Caco-2 (cell line): ENCODE measurements around the gene ATP8B3. TPM values are rescaled to one million over a fixed set of nuclear protein-coding genes. Genes with fewer than 3 reads are reported as not detected.

Experiments
- BruUV-seq: library from RNA; stranded (reverse); fragments of 400-500 nt; replicated peaks from 2 replicates; lab custom pipeline; 2021; lab: Mats Ljungman, UMichigan
- CTCF ChIA-PET: fragments of 300-600 bp; sonication (Branson Sonifier 250); formaldehyde crosslinking; loops from one replicate; lab custom pipeline; 2022; ENCODE audit warnings: antibody characterized with exemption; lab: Charles Lee
- POLR2A ChIA-PET: fragments of 300-600 bp; sonication (Branson Sonifier 250); formaldehyde crosslinking; loops from one replicate; lab custom pipeline; 2022; ENCODE audit warnings: antibody characterized with exemption; lab: Charles Lee
- DNase-seq, 2 experiments: peaks; one replicate each; pipeline versions ENCODE4 v3.0.0 to v3.0.0-alpha.2; 2020 to 2022
- H3K27me3 ChIP-seq: replicated peaks from 2 replicates; pipeline ENCODE4 v1.6.0; 2011; ENCODE audit warnings: low read length; ENCODE audit not compliant: control insufficient read depth, insufficient read depth
- H3K36me3 ChIP-seq: 2 replicates; pipeline ENCODE4 v1.5.1; 2011; ENCODE audit warnings: low read length; ENCODE audit not compliant: control insufficient read depth, insufficient read depth
- H3K4me1 ChIP-seq: fragments of 250-450 bp; sonication (Bioruptor Pico); 2 replicates; pipeline ENCODE4 v1.5.1; 2020; ENCODE audit warnings: mild to moderate bottlenecking
- H3K4me3 ChIP-seq: 2 replicates; pipeline ENCODE4 v1.5.1; 2011; ENCODE audit warnings: low read depth, mild to moderate bottlenecking, control low read depth, low read length
- H3K9me3 ChIP-seq: fragments of 250-450 bp; sonication (Bioruptor Pico); 2 replicates; pipeline ENCODE4 v1.5.1; 2020; ENCODE audit warnings: mild to moderate bottlenecking, moderate library complexity
- H3K27ac Mint-ChIP-seq: one replicate; pipeline ENCODE4 v1.8.0; 2022; ENCODE audit warnings: mixed read lengths; ENCODE audit not compliant: unreplicated experiment
- H3K27me3 Mint-ChIP-seq: one replicate; pipeline ENCODE4 v1.8.0; 2022; ENCODE audit warnings: mixed read lengths; ENCODE audit not compliant: insufficient read depth, unreplicated experiment
- H3K36me3 Mint-ChIP-seq: one replicate; pipeline ENCODE4 v1.8.0; 2022; ENCODE audit warnings: mild to moderate bottlenecking, mixed read lengths; ENCODE audit not compliant: insufficient read depth, unreplicated experiment
- H3K4me1 Mint-ChIP-seq: one replicate; pipeline ENCODE4 v1.8.0; 2022; ENCODE audit warnings: low read depth, mixed read lengths; ENCODE audit not compliant: unreplicated experiment
- H3K4me3 Mint-ChIP-seq: one replicate; pipeline ENCODE4 v1.8.0; 2022; ENCODE audit warnings: mild to moderate bottlenecking, moderate library complexity, mixed read lengths; ENCODE audit not compliant: unreplicated experiment
- H3K9me3 Mint-ChIP-seq: one replicate; pipeline ENCODE4 v1.8.0; 2022; ENCODE audit warnings: mixed read lengths; ENCODE audit not compliant: unreplicated experiment
- intact Hi-C: fragments of 100-400 bp; cut with micrococcal nuclease; formaldehyde crosslinking; loops from one replicate; pipeline ENCODE4 v1.10.0; 2022; ENCODE audit not compliant: unreplicated experiment
- total RNA-seq: library from RNA; stranded (reverse); gene quantifications from 2 replicates; pipeline ENCODE4 v1.2.3, GENCODE V29; 2022
- TF ChIP-seq, protein P1 (sequence below), 2 experiments: fragments of 200-600 bp in 1 of 2; IDR thresholded peaks; 1 replicate in 1 of 2; 2 replicates in 1 of 2; pipeline versions ENCODE4 v1.5.1 to v1.8.0; 2011 to 2022; ENCODE audit warnings: antibody characterized with exemption in 1 of 2, control low read depth in 1 of 2, inconsistent platforms in 1 of 2, low read depth in 1 of 2, low read length in 1 of 2, mild to moderate bottlenecking in 1 of 2, moderate library complexity in 1 of 2; ENCODE audit not compliant: insufficient read depth in 1 of 2, severe bottlenecking in 1 of 2, unreplicated experiment in 1 of 2

The ATP8B3 gene
- total RNA-seq, 1 experiment from 2014 or later, result 0.45 TPM

DNA sequence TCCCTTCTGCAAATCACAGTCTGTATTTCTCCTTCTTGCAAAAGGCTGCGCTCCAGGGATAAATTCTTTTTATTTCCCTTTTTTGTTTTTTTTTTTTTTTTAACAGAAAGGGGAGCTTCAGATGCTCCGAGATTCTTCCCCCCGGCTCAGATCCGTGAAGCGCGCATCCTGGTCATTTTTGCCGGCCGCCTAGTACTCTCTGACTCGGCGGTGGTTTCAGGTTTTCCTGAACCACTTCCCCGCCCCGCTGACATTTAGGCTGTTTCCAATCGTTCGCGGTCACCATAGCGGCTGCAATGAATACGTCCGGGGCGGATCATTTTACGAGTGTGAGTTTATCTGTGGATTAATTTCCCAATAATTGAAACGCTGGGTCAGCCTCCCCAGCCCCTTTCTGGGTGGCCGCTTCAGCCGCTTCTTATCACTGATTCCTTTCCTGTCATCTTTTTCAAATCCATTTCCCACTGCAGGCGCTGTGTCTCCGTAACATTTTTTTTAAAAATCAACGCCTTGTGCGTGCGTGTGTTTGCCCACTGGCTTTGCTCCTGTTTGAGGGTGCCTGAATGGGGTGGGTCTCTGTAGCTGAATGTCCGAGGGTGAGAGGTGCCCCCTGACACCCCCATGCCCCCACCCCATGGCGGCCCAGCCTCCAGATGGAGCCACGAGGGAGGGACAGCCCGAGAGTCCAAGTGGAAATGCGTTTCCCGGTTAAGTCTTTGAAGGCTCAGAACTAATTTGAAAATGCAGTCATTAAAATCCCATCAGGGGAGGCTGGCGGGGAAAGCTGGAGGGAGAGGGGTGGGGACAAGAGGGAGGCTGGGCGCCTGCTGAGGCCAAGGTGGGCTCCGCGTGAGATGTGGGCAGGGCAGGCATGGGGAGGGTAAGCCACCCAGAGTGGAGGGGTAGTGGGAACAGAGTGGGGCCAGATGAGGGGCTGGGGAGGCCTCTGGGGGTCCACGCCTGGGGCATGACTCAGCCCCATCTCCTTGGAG lies 48.1 kb downstream of the ATP8B3 start:
- H3K4me3 Mint-ChIP-seq, result no peak overlapping the region
- H3K9me3 Mint-ChIP-seq, result no peaks in the 10 kb centered on the region
- no peak overlapping the region for H3K27ac Mint-ChIP-seq
- no peaks in the 10 kb centered on the region for H3K36me3 ChIP-seq
- H3K9me3 ChIP-seq, result no peaks in the 10 kb centered on the region
- POLR2A ChIA-PET, result interaction anchor here (0.6 to 0.7 kb wide), 2 partner anchors 13 to 489 kb away, joined by 3 read pairs; no protein-coding TSS in a partner anchor
- no peaks in the 10 kb centered on the region for H3K36me3 Mint-ChIP-seq
- H3K4me3 ChIP-seq, result no peak overlapping the region
- H3K27me3 Mint-ChIP-seq, result peaks cover 30% of the 10 kb centered on the region
- peaks cover under 1% of the 10 kb centered on the region; the same call in 1 of the 2 replicates for H3K27me3 ChIP-seq
- TF ChIP-seq, protein P1, sequence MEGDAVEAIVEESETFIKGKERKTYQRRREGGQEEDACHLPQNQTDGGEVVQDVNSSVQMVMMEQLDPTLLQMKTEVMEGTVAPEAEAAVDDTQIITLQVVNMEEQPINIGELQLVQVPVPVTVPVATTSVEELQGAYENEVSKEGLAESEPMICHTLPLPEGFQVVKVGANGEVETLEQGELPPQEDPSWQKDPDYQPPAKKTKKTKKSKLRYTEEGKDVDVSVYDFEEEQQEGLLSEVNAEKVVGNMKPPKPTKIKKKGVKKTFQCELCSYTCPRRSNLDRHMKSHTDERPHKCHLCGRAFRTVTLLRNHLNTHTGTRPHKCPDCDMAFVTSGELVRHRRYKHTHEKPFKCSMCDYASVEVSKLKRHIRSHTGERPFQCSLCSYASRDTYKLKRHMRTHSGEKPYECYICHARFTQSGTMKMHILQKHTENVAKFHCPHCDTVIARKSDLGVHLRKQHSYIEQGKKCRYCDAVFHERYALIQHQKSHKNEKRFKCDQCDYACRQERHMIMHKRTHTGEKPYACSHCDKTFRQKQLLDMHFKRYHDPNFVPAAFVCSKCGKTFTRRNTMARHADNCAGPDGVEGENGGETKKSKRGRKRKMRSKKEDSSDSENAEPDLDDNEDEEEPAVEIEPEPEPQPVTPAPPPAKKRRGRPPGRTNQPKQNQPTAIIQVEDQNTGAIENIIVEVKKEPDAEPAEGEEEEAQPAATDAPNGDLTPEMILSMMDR (IDR thresholded peaks at IDR 0.05; ENCODE audit: insufficient read depth in 1 of 2, low read depth in 1 of 2, low read length in 1 of 2, severe bottlenecking in 1 of 2, unreplicated experiment in 1 of 2), result no peak
- no peak for DNase-seq
- CTCF ChIA-PET, result no interaction called here
- intact Hi-C loops, result no loop called here
- no peaks in the 10 kb centered on the region for H3K4me1 Mint-ChIP-seq
- H3K4me1 ChIP-seq, result no peaks in the 10 kb centered on the region
- BruUV-seq, result no TSS peak

GRCh38 chr19:1762243-1763117 lies 49.6 kb downstream of the ATP8B3 start:
- TF ChIP-seq, protein P1 (IDR thresholded peaks at IDR 0.05; ENCODE audit: insufficient read depth in 1 of 2, low read depth in 1 of 2, low read length in 1 of 2, severe bottlenecking in 1 of 2, unreplicated experiment in 1 of 2), result no peak
- no peaks in the 10 kb centered on the region for H3K36me3 ChIP-seq
- H3K36me3 Mint-ChIP-seq, result peaks cover under 1% of the 10 kb centered on the region
- no peak overlapping the region for H3K4me3 Mint-ChIP-seq
- H3K4me1 Mint-ChIP-seq, result no peaks in the 10 kb centered on the region
- no peak overlapping the region for H3K4me3 ChIP-seq
- H3K9me3 ChIP-seq, result no peaks in the 10 kb centered on the region
- intact Hi-C loops, result no loop called here
- DNase-seq, result no peak
- ChIA-PET CTCF (no interaction called here), POLR2A (no interaction called here)
- no TSS peak for BruUV-seq
- peaks cover 2% of the 10 kb centered on the region; the same call in 1 of the 2 replicates for H3K27me3 ChIP-seq
- no peak overlapping the region for H3K27ac Mint-ChIP-seq
- peaks cover under 1% of the 10 kb centered on the region; the same call in 1 of the 2 replicates for H3K4me1 ChIP-seq
- no peaks in the 10 kb centered on the region for H3K9me3 Mint-ChIP-seq
- peaks cover 36% of the 10 kb centered on the region for H3K27me3 Mint-ChIP-seq
